Activated CD4-positive, alpha-beta T cell treated with anti-CD3 and anti-CD28 coated beads for 1 hour (primary cell): Measurements from ENCODE around the gene CSF3R.

Experiments
- DNase-seq: peaks from one replicate; pipeline ENCODE4 v3.0.0-alpha.2; 2020

The CSF3R gene

DNA sequence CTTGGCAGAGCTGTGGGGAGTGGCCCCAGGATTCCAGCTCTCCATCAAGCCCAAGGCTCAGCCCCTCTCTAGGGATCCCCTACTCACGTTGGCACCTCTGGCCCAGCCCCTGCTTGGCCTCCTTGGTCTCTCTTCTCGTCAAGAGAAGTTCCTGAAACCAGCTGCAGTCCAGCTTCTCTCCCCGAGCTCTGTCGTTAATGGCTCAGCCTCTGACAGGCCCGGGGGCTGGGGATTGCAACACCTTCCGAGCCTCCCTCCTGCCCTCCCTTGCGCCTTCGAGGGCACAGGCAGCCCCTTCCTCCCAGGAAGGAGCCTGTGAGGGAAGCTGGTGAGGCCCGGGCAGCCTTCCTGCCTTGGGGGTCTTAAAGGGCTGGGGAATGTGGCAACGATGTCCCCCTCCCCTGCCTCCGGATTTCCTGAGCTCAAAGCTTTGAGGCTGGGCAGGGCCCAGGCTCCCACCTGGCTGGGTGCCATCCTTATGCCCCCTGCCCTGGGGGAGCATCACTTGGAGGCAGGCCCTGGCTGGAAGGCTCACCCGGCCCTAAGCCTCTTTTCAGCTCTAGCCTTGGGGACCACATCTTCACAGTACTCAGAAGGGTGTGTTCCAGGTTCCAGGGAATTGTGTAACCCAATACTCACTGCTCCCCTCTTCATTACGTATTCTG lies at the start of gene CSF3R:
TSS of gene CSF3R (minus strand) at position 190 of the 665 bp plus-strand sequence. CDS start 3,417 bp downstream, outside the sequence.
- DNase-seq: no peak

DNA sequence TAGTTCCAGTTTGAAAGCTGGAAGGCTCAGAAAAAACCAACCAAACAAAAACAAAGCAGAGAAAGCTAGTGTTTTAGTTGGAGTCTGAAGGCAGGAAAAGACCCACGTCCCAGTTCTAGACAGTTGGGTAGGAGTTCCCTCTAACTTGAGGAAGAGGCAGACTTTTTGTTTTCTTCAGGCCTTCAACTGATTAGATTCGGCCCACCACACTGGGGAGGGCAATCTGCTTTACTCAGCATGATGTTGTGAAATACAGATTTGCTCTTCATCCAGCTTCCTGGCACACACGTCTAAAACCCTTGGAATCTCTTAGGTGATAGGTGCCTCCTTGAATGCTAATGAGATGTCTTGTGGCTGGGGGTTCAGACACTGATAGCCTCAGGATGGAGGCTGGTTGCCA lies 49.1 kb upstream of the CSF3R start:
- no peak for DNase-seq

DNA sequence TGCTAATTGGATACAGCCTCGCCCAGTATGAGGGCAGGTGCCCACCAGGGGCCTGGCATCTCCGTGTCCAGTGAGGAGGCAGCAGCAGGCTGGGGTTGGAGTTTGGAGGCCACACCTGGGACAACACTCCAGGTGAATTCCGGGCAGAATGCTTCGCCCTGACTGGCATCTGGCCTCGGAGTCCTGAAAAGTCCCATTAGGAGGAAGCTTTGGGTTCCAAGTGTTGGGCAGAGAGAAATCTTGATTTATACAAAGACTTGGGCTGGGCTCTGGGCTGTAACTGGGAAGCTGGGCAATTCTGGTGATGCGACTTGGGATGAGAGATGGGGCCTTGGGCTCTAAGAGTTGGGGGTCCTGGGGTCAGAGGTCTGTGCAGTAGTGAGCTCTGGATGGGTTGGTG lies 48.1 kb upstream of the CSF3R start:
- DNase-seq: no peak

DNA sequence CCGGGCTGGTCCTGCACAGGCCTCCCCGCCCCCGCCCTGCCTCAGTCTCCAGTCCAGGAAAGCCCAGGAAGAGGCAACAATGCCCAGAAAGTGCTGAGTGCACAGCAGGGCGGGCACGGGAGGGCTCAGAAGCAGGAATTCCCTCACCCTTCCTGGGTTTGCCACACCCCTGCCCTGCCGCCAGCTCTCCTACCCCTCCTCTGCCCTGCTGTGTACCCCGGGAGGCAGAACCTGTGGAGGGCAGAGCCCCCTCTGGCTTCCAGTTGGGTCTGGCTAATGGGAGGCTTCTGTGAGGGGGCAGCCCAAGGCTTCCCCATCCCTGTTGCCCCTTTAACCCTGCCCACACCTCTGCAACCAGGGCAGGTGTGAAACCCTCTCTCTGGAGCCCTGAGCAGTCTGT lies 47.5 kb upstream of the CSF3R start:
- no peak for DNase-seq

DNA sequence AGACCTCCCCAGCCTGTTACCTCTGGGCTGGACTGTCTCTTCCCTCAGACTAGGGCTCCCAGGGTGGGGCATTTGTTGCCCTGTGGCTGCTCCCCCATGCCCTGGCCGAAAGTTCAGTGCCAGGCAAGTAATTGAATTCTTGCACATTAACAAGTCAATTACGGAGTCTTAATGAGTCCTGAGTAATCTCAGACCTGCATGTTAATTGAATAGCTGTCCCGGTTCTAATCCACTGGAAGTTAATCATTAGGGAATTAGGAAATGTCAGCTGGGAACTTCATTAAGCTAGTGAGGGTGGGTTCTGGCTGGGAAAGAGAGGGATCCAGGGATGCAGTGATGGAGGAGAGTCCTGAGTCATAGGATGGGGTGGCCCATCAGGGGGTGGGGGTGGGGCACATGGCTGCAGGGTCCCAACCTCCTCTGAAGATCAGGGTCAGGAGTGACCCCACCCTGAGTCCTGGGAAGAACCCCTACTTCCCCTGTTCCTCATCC lies 47.1 kb upstream of the CSF3R start:
- DNase-seq: no peak

DNA sequence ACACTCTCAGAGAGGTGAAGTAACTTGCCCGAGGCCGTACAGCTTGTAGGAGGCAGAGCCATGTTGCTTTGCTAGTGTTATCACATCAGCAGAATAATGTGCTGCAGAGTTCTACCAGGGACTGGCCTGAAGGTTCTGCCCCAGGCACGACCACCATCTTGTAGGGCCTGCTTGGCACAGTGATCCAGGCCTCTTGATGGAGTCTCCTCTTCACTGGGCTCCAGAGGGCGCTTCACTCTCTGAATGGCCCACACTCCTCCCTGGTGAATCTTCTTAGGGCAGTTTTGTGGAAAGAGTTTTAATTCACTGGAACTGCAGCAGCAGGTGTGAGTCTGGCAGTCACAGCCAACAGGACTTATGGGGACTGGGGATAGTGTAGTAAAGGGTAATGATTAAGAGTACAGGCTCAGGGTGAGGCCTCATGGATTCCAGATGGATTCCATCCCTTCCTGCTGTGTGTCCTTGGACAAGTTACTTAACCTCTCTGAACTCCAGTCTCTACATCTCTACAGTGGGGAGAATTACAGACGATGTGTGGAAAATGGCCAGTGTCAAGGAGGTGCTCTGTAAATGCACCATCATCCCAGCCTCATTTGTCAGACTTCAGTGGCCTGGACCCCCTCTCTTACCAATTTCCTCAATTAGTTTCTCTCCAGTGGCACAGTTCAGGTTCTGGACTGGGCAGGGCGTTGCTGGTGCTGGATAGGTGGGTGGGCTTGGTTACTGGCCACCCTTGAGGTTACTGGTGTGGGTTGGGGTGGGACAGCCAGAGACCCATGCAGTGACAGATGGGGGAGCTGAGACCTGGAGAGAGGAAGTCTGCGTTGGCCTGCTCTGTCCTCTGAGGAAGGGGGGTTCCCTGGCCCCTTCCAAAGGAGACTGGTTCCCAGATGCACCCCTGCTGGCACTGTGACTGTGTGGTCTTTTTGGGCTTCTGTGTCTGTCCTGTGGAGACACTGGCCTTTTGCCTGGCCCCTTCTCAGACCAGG lies 45.9 kb upstream of the CSF3R start:
- no peak for DNase-seq

DNA sequence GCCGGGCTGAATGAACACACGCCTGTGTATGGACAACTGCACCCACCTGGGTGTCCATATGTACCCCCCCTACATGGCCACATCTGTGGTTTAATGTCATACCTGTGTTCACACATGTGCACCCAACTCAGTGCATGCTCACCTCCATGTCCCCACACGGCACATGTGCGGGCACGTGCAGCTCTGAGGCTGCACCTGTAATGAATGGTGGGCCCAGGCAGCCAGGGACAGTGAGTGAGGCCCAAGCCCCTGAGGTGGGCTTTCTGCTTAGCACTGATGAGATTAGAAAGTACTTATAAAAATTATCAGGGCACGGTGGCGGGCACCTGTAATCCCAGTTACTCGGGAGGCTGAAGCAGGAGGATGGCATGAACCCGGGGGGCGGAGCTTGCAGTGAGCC lies 42.5 kb upstream of the CSF3R start:
- DNase-seq: no peak

DNA sequence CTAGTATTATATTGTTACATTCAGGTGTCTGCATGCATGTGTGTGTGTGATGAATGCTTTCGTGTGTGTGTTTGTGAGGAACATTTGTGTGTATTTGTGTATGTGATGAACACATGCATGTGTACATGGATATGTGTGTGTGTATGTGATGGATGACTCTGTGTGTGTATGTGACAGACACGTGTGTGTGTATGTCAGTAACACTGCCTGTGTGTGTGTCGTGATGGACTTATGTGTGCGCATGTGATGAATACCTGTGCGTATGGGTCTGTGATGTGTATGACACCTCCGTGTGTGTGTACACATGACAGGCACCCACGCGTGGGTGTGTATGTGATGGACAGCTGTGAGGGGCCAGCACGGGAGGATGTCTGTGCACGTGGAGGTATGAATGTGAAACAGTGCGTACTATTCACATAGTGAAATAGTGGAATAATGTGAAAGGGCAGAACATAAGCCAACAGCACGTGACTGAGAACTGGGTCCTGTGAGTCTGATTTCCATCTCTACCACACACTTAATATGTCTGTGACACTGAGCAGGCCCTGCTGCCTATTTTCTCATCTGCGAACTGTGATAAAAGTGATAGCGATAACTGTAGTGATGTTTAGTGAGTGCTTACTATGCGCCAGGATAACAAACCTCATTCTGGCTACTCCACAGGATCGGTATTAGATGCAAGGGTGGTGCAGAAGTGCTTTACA lies 41.8 kb upstream of the CSF3R start:
- DNase-seq: no peak

DNA sequence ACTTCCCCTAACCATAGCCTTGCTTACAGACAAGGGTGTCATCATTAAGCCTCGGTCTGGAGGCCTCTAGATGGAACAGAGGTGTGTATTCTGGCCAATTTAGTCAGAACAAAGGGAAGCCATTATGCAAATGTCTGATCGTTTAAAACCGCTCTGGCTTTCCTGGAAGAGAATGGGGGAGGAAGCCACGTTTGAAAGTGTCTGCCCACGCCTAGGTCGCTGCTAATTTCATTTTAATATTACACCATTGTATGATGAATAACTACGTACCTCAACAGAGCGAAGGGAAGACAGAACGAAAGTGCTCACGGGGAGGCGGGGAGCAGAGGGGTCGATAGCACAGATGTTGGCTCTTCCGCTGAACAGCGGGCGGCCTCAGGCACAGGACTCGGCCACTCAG lies 41.1 kb upstream of the CSF3R start:
- DNase-seq: no peak

DNA sequence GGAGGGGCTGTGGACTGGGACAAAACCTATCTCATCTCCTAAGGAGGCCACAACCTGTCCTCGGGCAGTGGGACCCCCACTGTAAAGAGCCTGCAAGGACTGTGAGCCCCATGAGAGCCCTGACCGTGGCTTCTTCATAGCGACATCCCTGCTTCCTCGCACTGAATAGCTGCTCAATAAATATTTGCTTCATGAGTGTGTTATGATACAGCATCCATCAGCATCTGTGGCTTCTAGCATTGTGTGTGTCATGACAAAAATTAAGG lies 40.5 kb upstream of the CSF3R start:
- no peak for DNase-seq

DNA sequence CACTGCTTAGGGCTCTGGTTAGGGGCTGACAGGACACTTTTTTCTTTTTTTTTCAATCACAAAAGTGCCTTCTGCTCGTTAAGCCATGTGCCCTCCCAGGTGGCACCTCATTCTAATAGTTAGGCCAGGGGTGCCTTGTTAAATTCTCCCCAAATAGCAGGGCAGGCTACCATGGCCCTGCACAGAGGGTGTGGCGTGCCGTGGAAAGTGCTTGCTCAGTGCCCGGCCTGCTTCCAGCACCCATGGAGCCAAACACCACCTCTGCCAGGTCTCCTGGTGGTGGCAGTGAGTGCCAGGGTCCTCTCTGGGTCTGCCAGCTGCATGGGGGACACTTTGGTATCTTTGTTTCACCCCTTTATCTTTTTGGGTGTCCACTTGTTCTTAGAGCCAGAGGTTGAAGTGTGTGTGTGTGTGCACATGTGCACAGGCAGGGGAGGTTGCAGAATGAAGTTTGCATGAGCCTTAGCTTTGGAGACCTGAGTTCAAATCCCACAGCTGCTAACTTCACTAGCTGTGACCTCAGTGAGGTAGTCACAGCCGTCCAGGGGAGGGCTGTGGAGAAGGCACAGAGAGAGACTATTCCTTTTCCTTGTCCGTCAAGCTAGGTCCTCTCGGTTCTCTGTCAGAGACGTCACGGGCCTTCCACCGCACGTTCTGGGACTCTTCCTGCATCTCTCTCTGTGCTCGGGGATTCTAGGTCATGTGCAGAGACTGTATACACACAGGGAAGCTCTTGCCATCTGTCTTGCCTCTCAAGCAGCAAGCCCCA lies 39.9 kb upstream of the CSF3R start:
- no peak for DNase-seq

DNA sequence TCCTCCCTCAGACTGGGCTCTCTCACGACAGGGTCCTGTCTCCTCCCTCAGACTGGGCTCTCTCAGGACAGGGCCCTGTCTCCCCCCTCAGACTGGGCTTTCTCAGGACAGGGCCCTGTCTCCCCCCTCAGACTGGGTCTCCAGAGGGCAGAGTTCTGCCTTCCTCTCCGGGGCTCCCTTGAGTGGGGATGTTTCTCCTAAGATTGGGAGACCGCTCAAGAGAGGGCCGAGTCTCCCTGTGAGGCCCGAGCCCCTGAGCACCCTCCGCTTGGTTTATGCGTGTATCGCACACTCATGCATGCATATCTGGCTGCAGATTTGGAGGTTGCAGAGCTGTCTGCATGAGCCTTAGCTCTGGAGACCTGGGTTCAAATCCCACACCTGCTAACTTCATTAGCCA lies 39.3 kb upstream of the CSF3R start:
- no peak for DNase-seq

DNA sequence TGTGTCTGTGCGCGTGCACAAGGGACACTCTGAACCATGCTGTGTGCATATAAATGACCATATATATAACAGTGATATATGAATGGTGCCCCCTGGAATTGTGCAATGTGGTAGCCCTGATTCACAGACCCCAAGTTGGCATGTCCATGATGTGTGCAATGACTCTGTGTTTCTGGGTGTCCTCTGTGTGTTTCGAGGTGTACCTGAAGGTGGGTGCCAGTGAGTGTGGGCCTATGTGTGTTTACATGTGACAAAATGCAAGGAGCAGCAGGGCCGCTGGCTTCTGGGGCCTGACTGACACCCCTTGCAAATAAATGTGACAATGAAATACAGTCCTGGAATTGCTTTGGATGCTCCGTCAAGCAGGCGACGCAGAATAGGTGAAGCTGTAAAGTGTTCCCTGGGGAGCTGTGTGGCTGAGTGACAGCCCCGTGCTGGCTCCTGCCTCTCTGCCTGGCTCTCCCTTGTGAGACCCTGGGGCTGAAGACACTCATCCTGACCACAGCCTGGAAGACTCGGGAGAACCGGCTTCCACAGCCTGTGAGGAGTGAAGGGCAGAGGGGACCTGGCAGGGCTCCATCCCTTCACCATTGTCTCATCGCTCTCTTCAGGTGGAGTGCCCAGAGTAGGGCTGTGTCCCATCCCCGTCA lies 38.2 kb upstream of the CSF3R start:
- no peak for DNase-seq

DNA sequence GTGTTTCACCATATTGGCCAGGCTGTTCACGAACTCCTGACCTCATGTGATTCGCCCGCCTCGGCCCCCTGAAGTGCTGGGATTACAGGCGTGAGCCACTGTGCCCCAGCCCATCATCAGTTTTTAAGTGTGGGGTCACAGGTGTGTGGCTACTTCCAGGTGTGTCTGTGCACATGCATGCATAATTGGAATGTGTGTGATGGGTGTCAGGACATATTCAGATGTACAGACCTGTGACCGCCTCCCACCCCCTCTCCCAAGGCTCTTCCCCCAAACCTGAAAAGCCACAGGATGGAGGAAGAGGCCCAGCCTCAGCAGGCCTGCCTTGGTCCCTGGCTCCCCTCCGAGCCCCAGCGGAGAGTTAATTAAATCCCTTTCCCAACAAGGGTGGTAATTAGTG lies 37.3 kb upstream of the CSF3R start:
- no peak for DNase-seq

DNA sequence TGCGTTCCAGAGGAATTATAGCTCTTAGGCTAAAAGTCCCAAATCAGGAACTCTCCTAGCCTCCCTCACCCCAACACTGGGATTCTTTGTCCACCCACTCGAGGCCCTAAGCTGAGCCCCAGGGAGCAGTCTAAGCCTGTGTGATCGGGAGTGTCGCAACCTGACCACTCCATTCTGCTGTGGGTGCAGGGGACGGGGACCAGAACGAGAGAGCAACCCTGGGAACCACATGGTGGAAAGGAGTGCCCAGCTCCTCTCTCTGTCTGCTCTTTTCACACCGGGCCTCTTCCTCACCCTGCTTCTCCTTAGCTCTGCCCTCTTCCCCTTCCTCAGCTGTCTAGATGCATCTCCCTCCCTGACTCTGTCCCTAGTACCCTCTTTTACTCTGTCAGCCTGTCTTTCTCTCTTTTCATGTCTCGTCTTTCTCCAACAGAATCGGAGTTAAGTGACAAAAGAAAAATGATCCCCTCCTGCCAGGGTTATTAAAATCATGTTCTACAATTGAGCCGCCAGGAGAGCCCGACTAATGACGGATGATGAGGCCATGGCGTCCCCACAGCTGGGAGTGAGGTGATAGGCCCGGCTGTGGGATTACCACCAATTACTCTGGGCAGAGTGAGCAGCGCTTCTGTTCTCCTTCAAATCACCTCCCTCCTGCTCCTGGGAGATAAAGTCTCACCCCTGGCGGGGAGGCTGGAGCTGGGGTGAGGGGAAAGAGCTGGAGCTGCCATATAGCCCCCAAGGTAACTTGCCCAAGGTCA lies 34.5 kb upstream of the CSF3R start:
- no peak for DNase-seq

DNA sequence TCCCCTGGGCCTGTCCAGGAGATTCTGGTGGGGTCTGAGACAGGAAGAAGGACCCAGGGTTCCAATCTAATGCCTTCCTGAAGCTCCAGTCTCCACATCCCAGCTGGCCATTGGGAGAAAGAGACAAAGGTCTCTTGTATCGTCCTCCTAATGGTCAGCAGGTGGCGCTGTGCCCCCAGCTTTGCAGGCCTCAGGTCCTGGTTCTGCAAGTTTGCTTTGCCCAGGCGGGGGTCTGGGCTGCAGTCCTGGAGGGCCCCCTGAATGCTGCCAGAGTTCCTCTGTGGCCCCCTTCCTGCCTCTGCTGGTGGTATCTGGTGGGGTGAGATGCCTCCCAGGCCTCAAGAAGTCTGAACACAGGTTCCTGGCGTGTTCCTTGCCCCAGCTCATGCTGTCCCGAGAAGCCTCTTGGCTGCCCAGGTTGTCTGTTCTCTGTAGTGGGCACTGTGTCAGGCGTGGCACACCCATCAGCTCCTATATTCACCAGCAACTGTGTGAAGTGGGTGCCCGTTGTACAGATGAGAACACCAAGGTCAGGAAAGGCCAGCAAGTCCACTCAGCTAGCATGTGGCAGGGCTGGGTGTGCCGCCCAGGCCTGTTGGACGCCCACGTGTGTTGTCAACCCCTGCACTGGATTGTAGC lies 33.8 kb upstream of the CSF3R start:
- no peak for DNase-seq

DNA sequence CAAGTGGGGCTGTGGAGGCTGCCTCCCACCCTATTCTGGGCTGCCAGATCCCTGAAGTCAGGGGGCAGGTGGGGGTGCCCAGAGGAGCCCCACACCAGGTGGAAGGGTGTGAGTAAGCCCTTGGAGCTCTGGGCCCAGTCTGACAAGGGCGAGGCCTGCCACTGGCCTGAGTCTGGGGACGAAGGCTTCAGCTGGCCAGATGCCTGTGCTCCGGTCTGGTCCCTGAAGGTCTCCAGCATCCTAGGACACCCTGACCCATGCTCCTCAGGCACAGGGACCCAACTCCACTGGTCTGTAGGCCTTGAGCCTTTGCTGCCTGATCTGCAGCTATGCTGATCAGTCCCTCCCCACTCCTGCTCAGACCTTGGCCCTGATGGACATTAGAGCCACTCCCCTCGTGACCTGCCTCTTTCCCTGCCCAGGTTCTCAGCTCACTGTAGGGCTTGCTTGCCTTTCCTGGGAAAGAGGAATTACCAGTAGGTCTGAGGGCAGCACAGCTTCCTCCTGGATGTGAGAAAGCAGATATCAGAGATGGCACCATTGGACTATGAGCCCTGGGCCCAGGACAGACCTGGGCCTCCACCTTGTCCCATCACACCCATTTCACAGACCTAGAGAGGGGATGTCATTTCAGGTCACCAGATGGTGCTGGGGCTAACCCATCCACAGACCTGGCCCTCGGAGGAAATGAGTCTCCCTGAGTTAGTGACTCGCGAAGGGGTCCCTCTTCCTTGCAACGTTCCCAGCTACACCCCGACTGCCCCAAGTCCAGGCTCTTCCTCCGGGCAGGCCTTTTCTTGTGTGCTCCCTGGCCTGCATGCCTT lies 32.8 kb upstream of the CSF3R start:
- DNase-seq: no peak

DNA sequence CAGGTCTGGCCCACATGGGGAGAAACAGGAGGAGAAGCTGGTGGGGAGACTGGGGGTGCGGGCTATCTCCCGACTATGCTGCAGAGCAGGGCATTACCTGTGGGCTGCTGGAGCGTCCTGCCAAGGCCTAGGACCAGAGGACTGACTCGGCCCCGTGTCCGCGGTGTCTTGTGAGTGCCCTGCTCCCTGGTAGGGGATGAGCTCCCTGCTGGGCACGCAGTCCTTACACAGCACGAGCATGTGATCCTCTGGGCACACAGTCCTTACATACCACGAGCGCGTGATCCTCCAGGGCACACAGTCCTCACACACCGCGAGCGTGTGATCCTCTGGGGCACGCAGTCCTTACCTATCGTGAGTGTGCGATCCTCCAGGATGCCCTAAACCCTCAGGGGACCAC lies 31.8 kb upstream of the CSF3R start:
- no peak for DNase-seq

DNA sequence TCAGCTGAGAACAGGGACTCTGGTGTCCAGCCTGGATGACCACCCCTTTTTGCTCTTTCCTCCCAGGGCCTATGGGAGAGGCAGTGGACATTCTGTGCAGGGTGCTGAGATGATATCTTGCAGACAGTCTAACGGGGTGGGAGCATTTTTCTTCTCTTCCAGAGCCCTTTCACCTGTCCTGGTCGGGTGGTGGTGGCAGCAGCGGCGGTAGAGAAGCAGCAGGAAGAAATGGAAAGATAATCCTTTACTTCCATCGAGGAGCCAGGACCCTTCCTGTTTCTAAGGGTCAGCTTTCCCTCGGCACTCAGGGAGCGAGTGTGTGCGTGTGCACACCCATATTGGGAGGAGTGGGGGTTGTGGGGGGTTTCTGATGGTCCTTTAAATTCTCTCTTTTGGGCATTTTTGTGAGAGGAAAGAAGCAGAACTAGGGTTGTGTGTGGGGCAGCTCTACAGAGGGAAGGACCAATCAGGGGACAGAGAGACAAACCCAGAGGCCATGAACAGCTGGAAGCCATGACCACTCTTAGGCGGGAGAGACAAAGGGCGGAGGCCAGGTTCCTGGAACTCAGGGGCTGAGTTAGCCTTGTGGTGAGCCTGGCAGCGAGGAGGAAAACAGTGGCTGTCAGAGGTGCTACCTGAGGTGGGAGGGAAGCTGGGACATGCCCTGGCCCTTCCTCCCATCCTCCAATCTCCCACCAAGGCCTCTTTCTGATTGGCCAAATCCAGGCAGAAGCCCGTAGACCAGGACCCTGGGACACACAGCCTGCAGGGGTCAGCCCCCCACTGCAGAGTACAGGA lies 31.2 kb upstream of the CSF3R start:
- DNase-seq: no peak
